Sigmoid colon (tissue), 4 donors: ENCODE results near the gene KLK2.

Experiments used
- CTCF ChIP-seq, 4 experiments: fragments of 450-650 bp in 3 of 4; fragments of 200-600 bp in 1 of 4; IDR thresholded peaks; one replicate each; pipeline ENCODE4 v1.5.1; 2016 to 2019; ENCODE audit warnings: antibody characterized with exemption in 4 of 4, mild to moderate bottlenecking in 3 of 4, moderate library complexity in 2 of 4
- EP300 ChIP-seq, 4 donors: sonication (generic); formaldehyde crosslinking; IDR thresholded peaks; one replicate each; pipeline ENCODE4 v1.6.1; 2017; ENCODE audit warnings: antibody characterized with exemption in 4 of 4
- POLR2A ChIP-seq, 2 donors: fragments of 450-650 bp; IDR thresholded peaks; one replicate each; pipeline ENCODE4 v1.6.1; 2016; ENCODE audit warnings: antibody characterized with exemption in 2 of 2, mild to moderate bottlenecking in 2 of 2, moderate library complexity in 2 of 2
- POLR2AphosphoS5 ChIP-seq, 4 donors: sonication (generic); formaldehyde crosslinking; IDR thresholded peaks; one replicate each; pipeline ENCODE4 v1.6.1; 2017; ENCODE audit warnings: antibody characterized with exemption in 4 of 4

- TF ChIP-seq POLR2AphosphoS5 (IDR thresholded peaks at IDR 0.05) (no peak), CTCF (IDR thresholded peaks at IDR 0.05) (no peak), POLR2A (IDR thresholded peaks at IDR 0.05) (no peak), EP300 (IDR thresholded peaks at IDR 0.05) (no peak)
Measured at GRCh38 chr19:50893047-50893736, 20.0 kb downstream of the KLK2 start.
